IPS DF 19.7 (cell line): ENCODE results near the gene HOXB4.

ENCODE experiments used
- DNase-seq: peaks from one replicate; pipeline ENCODE4 v3.0.0-alpha.2; 2013; ENCODE audit warnings: low read depth, low spot score

Gene HOXB4

GRCh38 chr17:48589831-48590606 is 11.9 kb upstream of the HOXB4 start, which contains the start of gene HOXB3:
Gene HOXB3, minus strand, starts transcription at chr17:48590241. Its CDS starts 37,767 bp downstream, at chr17:48552474.
- no peak for DNase-seq

GRCh38 chr17:48589060-48589830 is 11.1 kb upstream of the HOXB4 start:
- no peak for DNase-seq

- DNase-seq: no peak
Observed at GRCh38 chr17:48588528-48588927, 10.4 kb upstream of the HOXB4 start.

GRCh38 chr17:48588074-48588415 is 9.9 kb upstream of the HOXB4 start:
- DNase-seq: no peak

GRCh38 chr17:48587276-48588073 is 9.3 kb upstream of the HOXB4 start:
- DNase-seq: no peak

- DNase-seq: no peak
Observed at GRCh38 chr17:48586355-48587258, 8.5 kb upstream of the HOXB4 start.

GRCh38 chr17:48584223-48584741 is 6.1 kb upstream of the HOXB4 start:
- DNase-seq: no peak

- DNase-seq: no peak
Observed at GRCh38 chr17:48583708-48584222, 5.6 kb upstream of the HOXB4 start.

- no peak for DNase-seq
Observed at GRCh38 chr17:48582750-48583069, 4.6 kb upstream of the HOXB4 start.

GRCh38 chr17:48579760-48580554 is 1.8 kb upstream of the HOXB4 start:
- DNase-seq: no peak

- DNase-seq: no peak
Observed at GRCh38 chr17:48579471-48579759, 1.3 kb upstream of the HOXB4 start.

GRCh38 chr17:48578616-48579470 is 693 bp upstream of the HOXB4 start:
- no peak for DNase-seq

GRCh38 chr17:48577330-48577945 is 712 bp downstream of the HOXB4 start:
- DNase-seq: no peak

- no peak for DNase-seq
Observed at GRCh38 chr17:48576479-48577309, 1.5 kb downstream of the HOXB4 start.

GRCh38 chr17:48575673-48576478 is 2.3 kb downstream of the HOXB4 start:
- no peak for DNase-seq

- DNase-seq: no peak
Observed at GRCh38 chr17:48575066-48575582, 3.0 kb downstream of the HOXB4 start.
